K562 treated with DMSO at 1 percent for 24 hours (cell line): ENCODE data around the gene TTC31. TPM values are rescaled to one million over a fixed set of nuclear protein-coding genes. Genes with fewer than 3 reads are reported as not detected.

Source experiments
- total RNA-seq: library from RNA; unstranded; fragments of 300-600 nt; gene quantifications from 2 replicates; pipeline ENCODE4 v1.2.3, GENCODE V29; 2022; ENCODE audit warnings: low read depth; ENCODE audit not compliant: insufficient read depth

TTC31 gene
- total RNA-seq, 1 experiment from 2014 or later = 18.6 TPM

Other genes with a start within 250 kb of the TTC31 start
- gene SLC4A5, start 139.7 kb upstream of the TTC31 start, total RNA-seq = 1.1 and 1.4 TPM in 2 replicates
- 94.7 and 97.8 TPM in 2 replicates for gene DCTN1, start 102.8 kb upstream of the TTC31 start, total RNA-seq
- 1.5 and 1.9 TPM in 2 replicates for gene C2orf81, start 61.5 kb upstream of the TTC31 start, total RNA-seq
- 33.5 and 34.9 TPM in 2 replicates for gene WDR54, start 61.4 kb upstream of the TTC31 start, total RNA-seq
- gene RTKN, start 41.1 kb upstream of the TTC31 start, total RNA-seq = 7.8 and 9.6 TPM in 2 replicates
- gene INO80B, start 28.0 kb upstream of the TTC31 start, total RNA-seq = 8.9 and 9.7 TPM in 2 replicates
- 62.0 and 81.7 TPM in 2 replicates for gene WBP1, start 24.6 kb upstream of the TTC31 start, total RNA-seq
- 78.8 and 82.8 TPM in 2 replicates for gene MOGS, start 17.7 kb upstream of the TTC31 start, total RNA-seq
- 77.4 and 89.1 TPM in 2 replicates for gene MRPL53, start 10.4 kb upstream of the TTC31 start, total RNA-seq
- 8.3 and 9.2 TPM in 2 replicates for gene CCDC142, start 83 bp upstream of the TTC31 start, total RNA-seq
- 14.9 and 16.7 TPM in 2 replicates for gene LBX2, start 16.5 kb downstream of the TTC31 start, total RNA-seq
- 21.4 and 28.6 TPM in 2 replicates for gene PCGF1, start 24.6 kb downstream of the TTC31 start, total RNA-seq
- 0.24 TPM in 1 of 2 replicates, not detected in the other for gene TLX2, start 31.4 kb downstream of the TTC31 start, total RNA-seq
- gene DQX1, start 43.1 kb downstream of the TTC31 start, total RNA-seq = not detected in 2 replicates
- gene AUP1, start 46.6 kb downstream of the TTC31 start, total RNA-seq = 156 and 160 TPM in 2 replicates
- gene HTRA2, start 46.9 kb downstream of the TTC31 start, total RNA-seq = 71.6 and 75.8 TPM in 2 replicates
- gene LOXL3, start 70.9 kb downstream of the TTC31 start, total RNA-seq = 0.57 and 0.78 TPM in 2 replicates
- 49.2 and 53.4 TPM in 2 replicates for gene DOK1, start 71.6 kb downstream of the TTC31 start, total RNA-seq
- gene M1AP, start 165.2 kb downstream of the TTC31 start, total RNA-seq = 0.27 TPM in 1 of 2 replicates, not detected in the other
- 8.2 and 9.2 TPM in 2 replicates for gene SEMA4F, start 171.2 kb downstream of the TTC31 start, total RNA-seq